ENCODE measurements around the gene PLEKHO2. TPM values are rescaled to one million over a fixed set of nuclear protein-coding genes. Genes with fewer than 3 reads are reported as not detected.

Gene PLEKHO2
- total and polyA plus RNA-seq, 2 of the 8 experiments (the other 6 are each of a cell fraction or from before 2014, with no cell fraction given) = 16.9 to 20.1 TPM

DNA sequence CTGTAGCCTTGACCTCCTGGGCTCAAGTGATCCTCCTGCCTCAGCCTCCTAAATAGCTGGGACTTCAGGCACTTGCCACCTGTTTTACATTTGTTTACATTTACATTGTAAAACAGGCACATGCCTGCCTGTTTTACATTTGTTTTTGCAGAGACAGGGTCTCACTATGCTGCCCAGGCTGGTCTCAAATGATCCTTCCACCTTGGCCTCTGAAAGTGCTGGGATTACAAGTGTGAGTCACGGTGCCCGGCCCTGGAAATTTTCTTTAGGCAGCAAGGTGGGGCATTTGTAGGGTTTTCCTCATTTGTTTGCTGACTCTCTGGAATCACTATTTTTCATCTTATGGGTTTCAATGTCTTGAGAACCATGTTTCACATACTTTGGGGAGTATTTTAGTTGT lies 41.2 kb upstream of the PLEKHO2 start:
- Histone ChIP-seq H3K79me1 (ENCODE audit: low read depth, low read length) (no peaks in the 10 kb centered on the region), H3K4ac (replicated peaks; ENCODE audit: insufficient read length, low read depth, low read length) (no peak overlapping the region), H3K4me3 (ENCODE audit: extremely low read depth in 1 of 4, insufficient read depth in 2 of 4, low read depth in 3 of 4, low read length in 4 of 4) (no peak overlapping the region), H3K56ac (replicated peaks; ENCODE audit: insufficient read length, low read depth, low read length) (no peak overlapping the region), H4K8ac (ENCODE audit: extremely low read depth, insufficient read depth, low read length) (no peak overlapping the region), H3K23ac (ENCODE audit: insufficient read length) (no peak overlapping the region), H4K20me1 (replicated peaks in 1 of 2; ENCODE audit: control insufficient read depth in 1 of 2, insufficient read depth in 2 of 2, low read length in 2 of 2) (no peaks in the 10 kb centered on the region), H3K79me2 (ENCODE audit: control insufficient read depth in 1 of 2, insufficient read depth in 2 of 2, low read length in 2 of 2) (no peaks in the 10 kb centered on the region), H2BK12ac (ENCODE audit: low read depth, low read length) (no peak overlapping the region), H3K18ac (ENCODE audit: extremely low read depth, low read length) (no peak overlapping the region), H2BK15ac (ENCODE audit: low read length) (no peak overlapping the region), H3K9ac (replicated peaks in 1 of 4; ENCODE audit: extremely low read depth in 1 of 4, low read depth in 3 of 4, low read length in 3 of 4) (no peak overlapping the region), H2BK5ac (ENCODE audit: low read depth, low read length) (no peak overlapping the region), H3K9me3 (ENCODE audit: insufficient read depth in 2 of 2, low read depth in 1 of 2, low read length in 1 of 2) (peaks cover 5 to 7% of the 10 kb centered on the region in 2 experiments; a peak in 2 of 4 replicates), H3K4me1 (replicated peaks in 1 of 4; ENCODE audit: control insufficient read depth in 3 of 4, insufficient read depth in 4 of 4, low read length in 3 of 4) (no peaks in the 10 kb centered on the region; a peak in 1 of 7 replicates), H2AFZ (ENCODE audit: low read length) (no peak overlapping the region), H3K23me2 (ENCODE audit: low read depth, low read length) (no peaks in the 10 kb centered on the region), H2BK20ac (ENCODE audit: low read length) (no peak overlapping the region), H4K91ac (replicated peaks; ENCODE audit: insufficient read length, low read length) (no peak overlapping the region), H2AK5ac (ENCODE audit: low read depth, low read length) (no peak overlapping the region), H3K14ac (ENCODE audit: insufficient read length) (no peak overlapping the region), H3K4me2 (ENCODE audit: insufficient read depth in 1 of 2, low read depth in 2 of 2, low read length in 2 of 2) (no peak overlapping the region), H3K36me3 (ENCODE audit: control insufficient read depth in 2 of 4, insufficient read depth in 4 of 4, low read length in 3 of 4) (no peaks in the 10 kb centered on the region), H2BK120ac (replicated peaks; ENCODE audit: low read depth, low read length) (no peak overlapping the region), H4K5ac (ENCODE audit: insufficient read length, low read depth, low read length) (no peak overlapping the region), H3K27ac (ENCODE audit: low read depth, low read length) (no peak overlapping the region), H3K27me3 (replicated peaks in 1 of 4; ENCODE audit: control insufficient read depth in 3 of 4, extremely low read depth in 1 of 4, insufficient read depth in 3 of 4, low read length in 3 of 4) (no peaks in the 10 kb centered on the region)
- DNase-seq (ENCODE audit: low read depth in 1 of 2, low spot score in 2 of 2) (no peak), FAIRE-seq (no peak)
- ChIA-PET CTCF (ENCODE audit: partially characterized antibody) (interaction anchor here (0.7 to 25.0 kb wide), 6 partner anchors 8 to 301 kb away, joined by 3 to 883 read pairs (median 4); no protein-coding TSS in a partner anchor), POLR2A (ENCODE audit: partially characterized antibody) (interaction anchor here (0.7 to 24.9 kb wide), 5 partner anchors 8 to 82 kb away, joined by 3 to 748 read pairs (median 3); partner anchors contain the start of gene RBPMS2)
- 95% methylated on average over 2 of the region's 2 CpGs; no CpG with 5 or more reads in 1 of the 2 experiments for WGBS, 2 experiments (ENCODE audit: extremely low coverage in 1 of 2, insufficient coverage in 1 of 2, insufficient read length in 1 of 2, insufficient replicate concordance in 2 of 2, low coverage in 1 of 2, low lambda C conversion rate in 2 of 2, missing lambda C conversion rate in 1 of 2)
- no peak for TF ChIP-seq EGR1 (IDR thresholded peaks at IDR 0.05; ENCODE audit: borderline replicate concordance, low read depth, low read length)
- TF ChIP-seq EP300 (IDR thresholded peaks at IDR 0.05; ENCODE audit: borderline replicate concordance in 1 of 2, low read depth in 2 of 2, low read length in 2 of 2) = no peak
- TF ChIP-seq TAF7 (optimal IDR thresholded peaks at IDR 0.05; ENCODE audit: borderline replicate concordance, low read depth, low read length) = no peak
- TF ChIP-seq ASH2L (IDR thresholded peaks at IDR 0.05; ENCODE audit: low read length) = no peak
- TF ChIP-seq ZNF274 (IDR thresholded peaks at IDR 0.05; ENCODE audit: borderline replicate concordance, extremely low read depth, low read length) = no peak
- TF ChIP-seq HDAC6 (IDR thresholded peaks at IDR 0.05; ENCODE audit: low read depth, low read length) = no peak
- TF ChIP-seq RNF2 (IDR thresholded peaks at IDR 0.05; ENCODE audit: borderline replicate concordance, low read depth, low read length, missing control alignments, poor library complexity, severe bottlenecking) = no peak
- TF ChIP-seq JUN (IDR thresholded peaks at IDR 0.05; ENCODE audit: low read depth, low read length) = no peak
- TF ChIP-seq TEAD4 (IDR thresholded peaks at IDR 0.05; ENCODE audit: low read depth, low read length) = no peak
- no peak for TF ChIP-seq CBX5 (IDR thresholded peaks at IDR 0.05; ENCODE audit: low read depth, low read length)
- no peak for TF ChIP-seq RXRA (IDR thresholded peaks at IDR 0.05; ENCODE audit: insufficient read depth, low read depth, low read length)
- no peak for TF ChIP-seq SIRT6 (IDR thresholded peaks at IDR 0.05; ENCODE audit: low read length)
- no peak for TF ChIP-seq KDM1A (IDR thresholded peaks at IDR 0.05; ENCODE audit: borderline replicate concordance, low read length)
- TF ChIP-seq CTBP2 (IDR thresholded peaks at IDR 0.05; ENCODE audit: borderline replicate concordance, insufficient read depth, insufficient read length, low read length) = no peak

All from H1 (cell line).